ENCODE measurements around the gene LRRC15.

- TF ChIP-seq CTCF (IDR thresholded peaks at IDR 0.05; ENCODE audit: insufficient read depth, low read length, poor library complexity, severe bottlenecking) (no peak), EZH2phosphoT487 (conservative IDR thresholded peaks at IDR 0.05; ENCODE audit: low read length) (no peak)
Measured at GRCh38 chr3:194407423-194407822, 37.9 kb upstream of the LRRC15 start.
